ENCODE measurements around the gene TMX3.

GRCh38 chr18:68696937-68697336 lies 18.0 kb downstream of the TMX3 start:
- TF ChIP-seq CTCF (IDR thresholded peaks at IDR 0.05) = no peak
- no peak for TF ChIP-seq POLR2A (IDR thresholded peaks at IDR 0.05)
